HG02678 (cell line): ENCODE data around the gene RNF183.
"Not testable (repeated sequence)": the region's sequence is repeated elsewhere in the genome, so short reads cannot be mapped to it uniquely, and the experiment has no call there.

Experiments used
- ATAC-seq: cut with Tn5 transposase; IDR thresholded peaks from one replicate; pipeline ENCODE4 v1.9.1; 2021; ENCODE audit warnings: mild to moderate bottlenecking, moderate library complexity; ENCODE audit not compliant: unreplicated experiment

RNF183 gene

DNA sequence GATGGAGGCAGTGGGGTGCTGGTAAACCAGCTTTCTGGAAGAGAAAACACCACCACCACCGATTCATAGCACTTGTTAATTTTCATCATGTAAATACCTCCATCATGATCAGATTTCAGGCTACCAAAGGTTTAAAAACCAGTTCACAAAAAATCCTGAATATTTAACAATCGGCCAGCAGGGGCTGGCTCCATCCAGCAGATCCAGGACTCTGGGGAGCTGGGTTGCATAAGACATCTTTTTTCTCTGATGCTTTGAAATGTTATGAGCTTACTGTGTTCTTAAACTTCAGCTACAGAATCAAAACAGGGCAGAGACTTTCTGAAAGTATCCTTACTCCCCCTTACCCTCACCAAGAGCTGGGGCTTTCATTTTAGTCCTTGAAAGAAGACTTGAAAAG, 14.6 kb upstream of the RNF183 start:
- no peak for ATAC-seq

DNA sequence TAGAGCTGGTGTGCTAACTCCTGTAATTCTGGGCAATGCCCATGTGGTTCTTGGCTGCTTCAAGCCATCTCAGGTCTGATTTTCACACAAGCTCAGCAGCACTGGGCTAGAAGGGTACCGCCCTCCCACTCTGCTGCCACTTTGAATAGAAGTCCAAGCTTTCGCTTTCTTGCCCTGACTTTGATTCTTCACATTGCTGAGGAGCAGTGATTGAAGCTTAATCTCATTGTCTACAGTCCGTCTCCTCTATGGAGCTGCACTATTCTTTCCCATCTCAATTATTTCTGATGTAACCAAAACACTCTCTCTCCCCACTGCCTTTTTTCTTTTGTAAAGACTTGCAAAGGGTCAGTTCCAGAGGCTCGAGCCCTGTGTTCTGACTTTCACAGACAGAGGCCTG, 12.9 kb upstream of the RNF183 start:
- no peak for ATAC-seq

DNA sequence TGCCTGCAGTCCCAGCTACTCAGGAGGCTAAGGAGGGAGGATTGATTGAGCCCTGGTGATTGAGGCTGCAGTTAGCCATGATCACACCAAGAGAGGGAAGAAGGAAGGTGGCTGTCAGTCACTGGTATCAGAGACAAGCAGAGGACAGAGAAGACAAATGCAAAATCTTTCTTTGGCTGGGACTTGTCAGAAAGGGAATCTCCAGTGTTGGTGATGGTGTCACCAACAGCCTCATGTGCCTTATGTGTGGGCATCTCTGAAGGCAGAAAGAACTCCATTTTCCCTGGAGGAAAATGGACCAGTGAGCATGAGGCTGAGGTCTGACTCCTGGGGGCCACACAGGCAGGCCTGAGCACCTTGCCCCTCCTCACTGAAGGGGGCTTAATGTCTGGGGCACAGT, 12.1 kb upstream of the RNF183 start:
- ATAC-seq: no peak

DNA sequence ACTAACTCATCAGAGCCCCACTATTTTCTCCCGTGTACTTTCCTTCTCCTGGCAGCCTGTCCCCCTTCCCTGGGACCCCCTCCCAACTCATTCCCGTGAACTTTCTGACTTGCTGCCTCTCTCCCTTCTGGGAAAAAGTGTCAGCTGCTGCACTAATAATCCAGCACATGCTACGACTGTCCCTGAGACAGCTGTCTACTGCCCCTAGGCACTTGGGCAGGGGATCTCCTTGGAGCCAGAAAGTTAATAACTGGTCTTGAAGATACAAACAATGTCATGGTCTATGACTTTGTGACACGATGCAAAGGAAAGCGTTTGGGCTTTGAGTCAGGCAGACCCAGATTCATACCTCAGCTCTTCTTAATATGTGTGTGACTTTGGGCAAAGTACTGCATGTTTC, 10.1 kb upstream of the RNF183 start:
- ATAC-seq: no peak

DNA sequence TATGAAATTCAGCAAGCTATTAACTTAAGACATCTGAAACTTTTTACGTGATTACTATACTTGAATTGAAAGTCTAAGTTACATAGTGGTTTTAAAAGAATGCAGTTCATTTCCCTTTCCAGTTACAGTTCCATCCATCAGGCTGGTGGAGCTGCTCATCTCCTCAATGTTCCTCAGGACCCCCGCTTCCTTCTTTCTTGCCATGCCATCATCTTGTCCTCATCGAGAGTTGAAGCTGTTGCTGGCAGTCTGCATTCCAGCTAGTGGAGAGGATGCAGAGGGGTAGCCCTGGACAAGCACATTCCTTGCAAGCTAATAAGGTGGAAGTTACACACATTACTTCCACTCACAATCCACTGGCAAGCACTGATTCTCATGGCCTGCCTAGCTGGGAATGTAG, 8.8 kb upstream of the RNF183 start:
- ATAC-seq: no peak

DNA sequence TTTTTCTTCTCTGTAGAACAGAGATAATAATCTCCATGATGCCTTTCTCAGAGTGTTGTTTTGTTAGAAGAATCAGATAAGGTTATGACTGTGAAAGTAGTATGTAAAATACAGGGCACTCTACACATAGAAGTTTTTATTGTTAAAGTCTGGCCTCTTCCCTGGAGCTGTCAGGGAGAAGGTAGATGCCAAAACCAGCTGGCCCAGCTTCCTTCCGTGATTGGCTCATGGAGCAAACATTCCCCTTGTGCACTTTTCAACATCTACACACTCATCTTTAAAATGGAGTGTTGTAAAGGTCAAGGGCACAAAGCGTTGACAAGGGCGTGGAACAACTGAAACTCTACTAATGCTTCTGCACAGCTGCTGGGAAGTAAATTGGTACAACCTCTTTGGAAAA, 7.4 kb upstream of the RNF183 start:
- ATAC-seq: no peak

DNA sequence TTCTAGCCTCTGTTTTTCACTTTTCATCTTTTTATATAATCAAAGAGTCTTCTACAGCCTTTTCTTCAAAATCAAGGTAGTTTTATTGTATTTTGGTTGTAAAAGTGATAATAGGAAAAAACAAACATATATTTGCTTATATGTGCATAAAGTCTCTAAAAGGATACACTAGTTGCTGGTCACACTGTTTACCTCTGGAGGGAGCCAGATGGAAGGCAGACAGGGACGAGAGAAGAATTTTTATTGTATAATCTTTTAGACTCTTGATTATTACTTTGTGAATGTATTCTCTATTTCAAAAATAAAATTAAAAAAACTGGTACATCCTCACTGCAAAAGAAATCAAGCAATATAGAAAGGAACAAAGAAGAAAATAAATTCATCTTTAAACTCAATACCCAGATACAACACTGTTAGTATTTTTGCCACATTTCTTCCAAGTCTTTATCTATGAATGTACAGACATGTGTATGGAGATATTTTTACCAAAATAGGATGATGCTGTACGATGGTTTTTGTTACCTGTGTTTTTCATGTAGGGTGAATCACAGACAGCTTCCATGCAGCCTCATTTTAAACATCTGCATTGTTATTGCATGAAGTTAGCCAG, 6.1 kb upstream of the RNF183 start:
- no peak for ATAC-seq

DNA sequence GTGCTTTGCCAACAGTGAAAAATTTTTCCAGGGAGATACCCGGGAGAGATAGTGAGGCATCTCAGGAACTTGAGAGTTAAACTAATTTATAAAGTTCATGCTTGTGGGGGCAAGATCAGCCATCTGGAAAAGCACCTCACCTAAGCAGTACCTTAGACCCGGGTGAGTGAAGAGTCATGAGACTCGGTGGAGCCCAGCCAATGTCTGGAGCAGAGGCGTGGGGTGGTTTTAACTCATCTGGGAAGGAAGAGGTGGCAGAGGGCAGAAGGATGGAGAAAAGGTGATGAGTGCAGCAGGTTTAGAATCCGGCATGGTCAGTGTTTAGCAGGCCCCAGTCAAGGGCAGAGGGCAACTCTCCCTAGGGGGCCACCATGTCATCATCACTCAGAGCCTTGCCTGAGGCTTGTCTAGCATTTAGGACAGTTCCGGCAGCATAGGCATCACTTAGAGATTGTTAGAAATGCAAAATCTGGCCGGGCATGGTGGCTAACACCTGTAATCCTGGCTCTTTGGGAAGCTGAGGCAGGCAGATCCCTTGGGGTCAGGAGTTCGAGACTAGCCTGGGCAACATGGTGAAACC, 4.3 kb upstream of the RNF183 start:
- no peak for ATAC-seq

DNA sequence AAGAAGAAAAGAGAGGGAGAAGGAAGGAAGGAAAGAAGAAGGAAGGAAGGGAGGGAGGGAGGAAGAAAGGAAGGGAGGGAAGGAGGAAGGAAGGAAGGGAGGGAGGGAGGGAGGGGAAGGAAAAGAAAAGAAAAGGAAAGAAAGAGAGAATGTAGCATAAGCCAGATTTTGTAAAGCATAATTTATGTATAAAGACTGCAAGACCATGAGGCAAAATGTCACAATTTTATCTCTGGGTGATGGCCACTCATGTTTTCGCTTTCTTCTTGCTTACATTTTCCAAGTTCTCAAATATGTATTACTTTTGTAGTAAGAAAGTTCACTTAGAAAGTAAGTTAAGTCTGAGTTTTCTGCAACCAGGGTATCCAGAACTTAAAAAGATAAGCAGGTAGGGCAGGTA, 3.4 kb upstream of the RNF183 start:
- no peak for ATAC-seq

DNA sequence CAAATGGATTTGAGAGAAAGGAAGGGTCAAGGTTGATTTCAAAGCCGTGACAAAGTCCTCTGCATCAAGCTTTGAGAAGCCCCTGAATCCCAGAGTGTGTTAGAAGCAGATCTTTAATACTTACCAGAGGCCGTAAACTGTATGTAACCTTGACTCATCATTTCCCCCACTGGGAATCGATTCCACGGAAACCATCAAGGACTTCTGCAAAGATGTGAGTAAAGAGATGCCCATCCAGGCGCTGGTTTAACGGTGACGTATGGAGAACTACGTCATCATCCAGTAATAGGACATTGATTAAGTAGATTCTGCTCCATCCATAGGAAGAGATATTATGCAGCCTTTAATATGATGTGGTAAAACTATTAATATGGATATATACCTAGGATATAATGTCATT, 1.6 kb downstream of the RNF183 start:
- no peak for ATAC-seq

DNA sequence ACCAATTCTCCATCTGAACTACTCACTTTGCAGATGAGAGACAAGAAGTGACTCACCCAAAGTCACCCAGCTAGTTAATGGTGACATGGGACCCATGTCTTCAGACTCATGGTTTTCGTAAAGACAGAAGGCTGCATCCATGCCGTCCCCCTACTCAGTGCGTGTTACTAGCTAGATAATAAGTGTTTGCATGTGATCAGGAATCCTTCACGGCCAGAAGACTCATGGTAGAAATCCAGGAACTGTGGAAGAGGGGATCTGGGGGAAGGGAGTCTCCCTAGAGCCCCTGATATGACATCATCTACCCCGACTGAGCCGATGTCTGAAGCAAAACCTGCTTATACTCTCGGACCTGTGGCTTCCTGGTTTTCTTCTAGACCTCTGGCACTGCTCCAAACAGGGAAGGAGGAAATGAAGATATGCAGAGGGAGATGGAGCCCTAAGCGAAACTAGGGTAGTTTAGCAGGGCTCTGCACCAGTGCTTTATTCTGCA, 3.3 kb downstream of the RNF183 start:
- no peak for ATAC-seq

DNA sequence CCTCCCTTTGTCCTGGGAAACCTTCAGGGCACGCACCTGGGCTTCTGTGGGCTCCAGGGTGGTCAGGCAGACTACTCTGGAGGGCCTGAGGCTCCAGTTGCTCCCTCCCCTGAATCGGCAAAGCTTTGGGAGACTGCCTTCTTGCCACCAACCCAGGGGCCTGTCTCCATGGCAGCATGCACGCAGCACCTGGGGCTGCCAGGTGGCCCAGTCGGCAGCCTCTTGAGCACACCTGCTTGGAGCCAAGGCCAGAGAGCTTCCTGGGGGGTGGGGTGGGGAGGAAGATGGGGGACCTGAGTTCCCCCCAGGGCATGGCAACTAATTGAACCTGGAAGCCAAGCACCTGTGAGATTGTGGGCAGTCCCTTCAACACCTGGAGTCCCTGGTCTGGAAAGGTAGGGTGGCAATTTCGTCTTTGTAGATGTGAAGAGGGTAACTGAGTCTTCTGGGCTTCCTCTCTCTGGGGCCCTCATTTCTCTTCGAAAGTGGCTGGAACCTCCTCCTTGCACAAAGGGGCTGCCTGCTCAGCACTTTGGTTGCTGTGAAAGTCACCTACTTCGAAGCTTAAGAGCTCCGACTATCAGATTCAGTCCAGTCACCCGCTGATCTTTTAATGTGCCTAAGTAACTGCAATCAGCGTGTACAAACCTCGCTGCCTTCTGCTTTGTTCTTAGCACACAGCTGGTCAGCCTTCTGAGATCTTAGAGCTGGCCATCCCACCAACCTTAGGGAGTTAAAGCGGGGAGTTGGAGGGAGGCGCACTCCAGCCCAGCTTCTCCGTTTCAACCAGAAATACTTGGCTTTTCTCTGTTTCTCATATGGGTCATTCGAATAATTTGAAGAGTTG, 4.0 kb downstream of the RNF183 start:
- ATAC-seq: no peak

DNA sequence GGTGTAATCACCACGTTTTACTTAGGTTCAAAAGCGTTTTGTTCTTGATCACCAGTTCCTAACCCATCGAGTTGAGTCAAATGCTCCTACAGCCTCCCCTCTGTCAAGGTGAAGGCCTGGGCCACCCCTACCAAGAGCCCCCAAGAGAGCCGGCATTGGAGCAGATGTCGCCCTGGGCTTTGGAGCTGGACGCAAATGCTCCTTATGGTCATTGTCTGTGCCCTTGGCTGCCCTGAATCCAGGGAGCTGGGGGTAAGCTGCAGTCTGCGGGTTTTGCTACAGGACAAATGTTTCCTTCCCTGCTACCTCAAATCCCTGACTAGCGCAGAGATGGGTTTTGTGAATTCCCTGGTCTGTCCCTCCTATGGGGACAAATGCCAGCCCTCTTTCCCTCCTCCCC, 4.9 kb downstream of the RNF183 start:
- ATAC-seq: no peak

DNA sequence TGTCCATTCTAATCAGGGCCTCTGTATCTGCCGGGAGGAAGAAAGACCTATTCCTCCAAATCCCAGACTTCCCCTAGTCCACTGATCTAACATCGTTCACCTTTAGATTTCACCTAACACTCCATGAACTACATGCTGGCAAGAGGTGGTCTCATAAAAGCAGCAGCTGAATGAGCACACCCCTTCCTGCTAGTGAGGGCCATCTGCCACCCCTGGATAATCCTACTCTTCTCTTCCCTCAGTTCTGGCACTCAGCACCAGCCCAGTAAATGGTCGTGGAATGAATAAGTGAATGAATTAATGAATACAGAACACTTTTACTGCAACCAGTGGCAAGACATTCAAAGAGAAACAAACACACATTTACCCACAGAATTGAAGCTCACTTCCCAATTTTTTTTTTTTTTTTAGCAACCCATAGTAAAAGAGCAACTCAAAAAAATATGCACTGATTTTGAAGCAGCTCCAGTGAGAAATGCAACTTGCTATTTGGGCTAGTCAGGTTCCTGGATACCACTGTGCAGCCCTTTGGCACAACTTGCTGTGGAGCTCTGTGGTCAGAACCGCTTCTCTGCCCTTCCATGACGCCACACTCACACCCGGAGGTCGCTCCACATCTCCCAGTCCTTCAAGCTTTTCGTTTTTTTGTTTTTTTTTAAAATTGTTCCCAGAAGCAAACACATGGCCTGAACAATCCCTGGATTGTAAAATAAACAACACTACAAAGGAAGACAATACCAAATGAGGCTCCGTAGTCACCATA, 6.2 kb downstream of the RNF183 start:
- no peak for ATAC-seq

DNA sequence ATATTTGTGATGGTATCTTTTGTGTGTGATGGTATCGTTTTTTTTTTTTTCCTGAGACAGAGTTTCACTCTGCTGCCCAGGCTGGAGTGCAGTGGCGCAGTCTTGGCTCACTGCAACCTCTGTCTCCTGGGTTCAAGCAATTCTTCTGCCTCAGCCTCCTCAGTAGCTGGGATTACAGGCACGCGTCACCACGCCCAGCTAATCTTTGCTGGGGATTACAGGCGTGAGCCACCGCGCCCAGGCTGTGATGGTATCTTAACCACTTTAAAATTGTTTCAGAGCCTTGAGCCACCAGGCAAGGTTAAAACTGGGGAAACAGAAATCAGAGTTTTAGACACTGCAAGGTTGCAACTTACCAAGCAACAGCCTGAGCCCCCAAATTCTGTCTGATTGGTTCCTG, 6.9 kb downstream of the RNF183 start:
- ATAC-seq: not testable (repeated sequence)

DNA sequence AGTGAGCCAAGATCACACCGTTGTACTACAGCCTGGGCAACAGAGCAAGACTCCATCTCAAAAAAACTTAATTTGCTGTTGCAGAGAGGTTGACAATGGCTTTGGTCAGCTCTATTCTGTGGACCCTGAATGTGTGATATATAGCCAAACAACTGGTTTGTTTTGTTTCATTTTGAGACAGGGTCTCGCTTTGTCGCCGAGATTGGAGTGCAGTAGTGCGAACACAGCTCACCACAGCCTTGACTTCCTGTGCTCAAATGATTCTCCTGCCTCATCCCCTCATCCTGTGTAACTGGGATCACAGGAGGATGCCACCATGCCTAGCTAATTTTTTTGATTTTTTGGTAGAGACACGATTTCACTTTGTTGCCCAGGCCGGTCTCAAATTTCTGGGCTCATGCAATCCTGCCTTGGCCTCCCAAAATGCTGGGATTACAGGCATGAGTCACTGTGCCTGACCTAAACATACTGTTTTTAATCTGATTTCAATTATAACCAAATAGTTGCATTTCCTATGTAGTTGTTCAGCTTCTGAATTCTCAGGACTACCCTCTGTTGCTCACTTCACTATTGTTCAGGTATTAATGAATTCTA, 9.8 kb downstream of the RNF183 start:
- no peak for ATAC-seq

DNA sequence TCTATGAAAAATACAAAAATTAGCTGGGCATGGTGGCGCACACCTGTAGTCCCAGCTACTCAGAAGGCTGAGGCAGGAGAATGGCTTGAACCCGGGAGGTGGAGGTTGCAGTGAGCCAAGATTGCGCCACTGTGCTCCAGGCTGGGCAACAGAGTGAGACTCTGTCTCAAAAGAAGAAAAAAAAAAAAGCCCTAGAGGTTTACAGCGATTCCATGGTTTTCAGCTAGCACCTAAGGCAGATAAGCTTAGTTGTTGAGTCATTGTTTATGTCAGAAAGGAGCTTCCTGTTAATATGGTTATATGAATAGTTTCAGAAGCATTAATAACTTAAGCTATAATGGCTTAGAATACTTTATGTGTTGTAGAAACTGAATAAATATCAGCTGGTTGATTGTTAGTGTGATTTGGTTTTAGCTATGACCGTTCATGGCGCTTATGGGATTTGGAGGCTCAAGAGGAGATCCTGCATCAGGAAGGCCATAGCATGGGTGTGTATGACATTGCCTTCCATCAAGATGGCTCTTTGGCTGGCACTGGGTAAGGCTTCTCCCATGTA, 13.0 kb downstream of the RNF183 start:
- no peak for ATAC-seq

DNA sequence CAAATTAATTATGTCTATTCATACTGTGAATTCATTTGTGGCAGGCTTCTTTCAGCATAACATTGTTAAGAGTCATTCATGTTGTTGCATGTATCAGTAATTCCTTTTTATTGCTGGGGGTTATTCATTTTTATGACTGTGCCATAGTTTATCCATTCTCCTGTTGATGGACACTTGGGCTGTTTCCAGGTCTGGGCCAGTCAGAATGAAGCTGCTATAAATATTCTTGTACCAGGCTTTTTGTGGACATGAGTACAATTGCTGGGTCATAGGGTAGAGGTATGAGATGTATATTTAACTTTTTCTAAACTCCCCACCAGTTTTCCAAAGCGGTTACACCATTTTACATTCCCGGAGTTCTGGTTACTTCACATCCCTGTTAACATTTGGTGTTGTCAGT, 14.1 kb downstream of the RNF183 start:
- ATAC-seq: no peak

DNA sequence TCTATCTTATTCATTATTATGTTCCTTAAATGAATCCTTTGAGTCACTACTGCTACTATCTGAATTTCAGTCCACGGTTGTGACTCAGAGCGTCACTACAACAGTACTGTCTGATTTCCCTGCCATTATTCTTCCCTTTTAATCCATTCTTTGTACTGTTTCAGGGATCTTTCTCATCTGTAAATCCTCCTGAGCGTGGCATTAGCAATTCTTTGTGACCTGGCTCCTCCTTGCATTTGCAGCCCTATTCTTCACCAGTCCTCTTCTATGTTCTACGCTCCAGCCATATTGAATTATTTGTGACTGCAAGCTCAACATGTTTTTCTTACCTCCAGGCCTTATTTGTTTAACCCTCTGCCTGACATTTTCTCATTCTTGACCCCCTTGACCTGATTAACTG, 21.8 kb downstream of the RNF183 start:
- no peak for ATAC-seq

DNA sequence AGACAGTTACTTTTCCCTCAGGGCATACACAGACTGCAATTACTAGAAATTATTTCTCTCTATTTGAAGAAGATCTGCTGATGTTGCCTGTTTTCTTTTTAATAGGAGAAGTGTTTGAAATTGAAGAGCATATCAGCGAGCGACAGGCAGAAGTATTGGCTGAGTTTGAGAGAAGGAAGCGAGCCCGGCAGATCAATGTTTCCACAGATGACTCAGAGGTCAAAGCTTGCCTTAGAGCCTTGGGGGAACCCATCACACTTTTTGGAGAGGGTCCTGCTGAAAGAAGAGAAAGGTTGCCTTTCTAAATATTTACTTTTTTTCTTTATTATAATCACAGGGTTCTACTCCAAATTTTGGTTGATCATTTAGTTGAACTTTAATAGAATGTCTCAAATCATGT, 24.3 kb downstream of the RNF183 start:
- no peak for ATAC-seq
